CD4-positive, alpha-beta T cell treated with Interleukin-10 for 1 hour (primary cell): ENCODE measurements around the gene SLC37A3.
"Not testable (repeated sequence)": the region's sequence is repeated elsewhere in the genome, so short reads cannot be mapped to it uniquely, and the experiment has no call there.

Source experiments
- DNase-seq: peaks from one replicate; pipeline ENCODE4 v3.0.0-alpha.2; 2020

Gene SLC37A3, protein sequence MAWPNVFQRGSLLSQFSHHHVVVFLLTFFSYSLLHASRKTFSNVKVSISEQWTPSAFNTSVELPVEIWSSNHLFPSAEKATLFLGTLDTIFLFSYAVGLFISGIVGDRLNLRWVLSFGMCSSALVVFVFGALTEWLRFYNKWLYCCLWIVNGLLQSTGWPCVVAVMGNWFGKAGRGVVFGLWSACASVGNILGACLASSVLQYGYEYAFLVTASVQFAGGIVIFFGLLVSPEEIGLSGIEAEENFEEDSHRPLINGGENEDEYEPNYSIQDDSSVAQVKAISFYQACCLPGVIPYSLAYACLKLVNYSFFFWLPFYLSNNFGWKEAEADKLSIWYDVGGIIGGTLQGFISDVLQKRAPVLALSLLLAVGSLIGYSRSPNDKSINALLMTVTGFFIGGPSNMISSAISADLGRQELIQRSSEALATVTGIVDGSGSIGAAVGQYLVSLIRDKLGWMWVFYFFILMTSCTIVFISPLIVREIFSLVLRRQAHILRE

DNA sequence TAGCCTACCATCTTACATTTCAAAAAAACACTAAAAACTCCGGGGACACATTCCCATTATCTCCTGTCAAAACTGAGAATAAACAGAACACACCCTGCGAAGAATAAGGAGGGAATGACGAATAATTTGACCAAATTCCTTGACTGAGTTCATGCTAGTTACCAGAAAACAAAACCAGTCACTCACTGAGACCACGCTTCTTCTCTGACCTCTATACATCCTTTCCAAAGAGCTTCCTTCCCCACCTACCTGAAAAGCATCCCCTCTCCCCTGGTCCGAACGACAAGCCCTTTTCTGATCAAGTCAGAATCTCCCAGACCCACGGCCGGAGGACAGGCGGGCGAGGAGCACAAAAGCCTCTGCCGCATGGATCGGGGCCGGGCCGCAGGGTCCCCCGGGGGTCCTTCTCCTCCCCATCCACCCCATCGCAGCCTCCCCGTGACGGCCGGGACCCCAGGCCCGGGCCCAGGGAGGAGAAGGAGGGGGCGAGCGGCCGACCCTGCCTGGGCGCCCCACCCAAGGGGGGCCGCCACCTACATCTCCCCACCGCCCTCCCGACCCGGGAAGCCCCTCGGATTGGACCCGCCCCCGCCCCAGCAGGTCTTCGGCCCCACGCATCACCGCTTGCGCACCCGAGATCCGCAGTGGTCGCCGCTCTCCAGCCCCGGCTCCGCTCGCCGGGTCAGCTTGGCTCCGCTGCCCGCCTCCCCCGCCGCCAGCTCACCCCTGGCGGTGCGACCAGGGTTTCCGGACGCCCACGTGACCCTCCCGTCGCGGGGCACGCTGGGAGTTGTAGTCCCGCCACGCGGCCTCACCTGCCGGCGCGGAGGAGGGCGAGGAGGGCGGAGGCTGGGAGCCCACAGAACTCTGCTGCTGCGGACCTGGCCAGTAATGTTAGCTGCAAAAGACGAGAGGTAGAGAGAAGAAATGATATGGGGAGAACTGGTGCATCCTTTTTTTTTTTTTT lies at the start of gene SLC37A3:
TSS of gene SLC37A3 (minus strand) at position 747 of the 967 bp plus-strand sequence. CDS start 16,004 bp downstream, outside the sequence.
- DNase-seq = peak; percentile 84

- DNase-seq = no peak
Measured at GRCh38 chr7:140447841-140448240, 49.5 kb upstream of the SLC37A3 start.

DNA sequence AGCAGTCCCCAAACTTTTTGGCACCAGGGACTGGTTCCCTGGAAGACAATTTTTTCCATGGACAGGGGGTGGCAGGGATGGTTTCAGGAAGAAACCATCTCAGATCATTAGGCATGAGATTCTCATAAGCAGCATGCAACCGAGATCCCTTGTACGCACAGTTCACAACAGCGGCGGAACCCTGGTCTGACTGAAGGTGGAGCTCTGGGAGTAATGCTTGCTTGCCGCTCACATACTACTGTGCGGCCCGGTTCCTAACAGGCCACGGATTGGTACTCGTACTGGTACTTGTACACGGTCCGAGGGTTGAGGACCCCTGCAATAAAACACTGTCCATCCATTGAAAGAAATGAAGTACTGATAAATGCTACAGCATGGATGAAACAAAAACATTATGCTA lies 48.1 kb upstream of the SLC37A3 start:
- no peak for DNase-seq

GRCh38 chr7:140441519-140441918 lies 43.2 kb upstream of the SLC37A3 start:
- DNase-seq = no peak

- no peak for DNase-seq
Measured at GRCh38 chr7:140440593-140440992, 42.3 kb upstream of the SLC37A3 start.

GRCh38 chr7:140439359-140439758 lies 41.0 kb upstream of the SLC37A3 start:
- no peak for DNase-seq

GRCh38 chr7:140435252-140435895 lies 37.0 kb upstream of the SLC37A3 start:
- DNase-seq = no peak

GRCh38 chr7:140433396-140433795 lies 35.1 kb upstream of the SLC37A3 start:
- no peak for DNase-seq

- DNase-seq = no peak
Measured at GRCh38 chr7:140426130-140426529, 27.8 kb upstream of the SLC37A3 start.

GRCh38 chr7:140425718-140426117 lies 27.4 kb upstream of the SLC37A3 start:
- no peak for DNase-seq

DNA sequence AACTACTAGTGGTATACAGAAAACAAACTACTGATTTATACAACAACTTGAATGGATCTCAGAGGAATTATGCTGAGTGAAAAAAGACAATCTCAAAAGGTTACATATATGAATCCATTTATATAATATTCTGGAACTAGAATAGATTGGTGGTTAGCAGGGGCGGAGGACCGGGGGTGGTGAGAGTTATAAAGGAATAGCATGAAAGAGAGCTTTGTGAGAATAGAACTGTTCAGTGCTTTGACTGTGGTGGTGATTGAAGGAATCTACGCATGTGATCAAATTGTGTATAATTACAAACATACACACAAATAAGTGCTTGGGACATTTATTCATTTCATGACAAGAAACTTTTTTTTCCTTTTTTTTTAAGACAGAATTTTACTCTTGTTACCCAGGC lies 25.2 kb upstream of the SLC37A3 start:
- DNase-seq = no peak

DNA sequence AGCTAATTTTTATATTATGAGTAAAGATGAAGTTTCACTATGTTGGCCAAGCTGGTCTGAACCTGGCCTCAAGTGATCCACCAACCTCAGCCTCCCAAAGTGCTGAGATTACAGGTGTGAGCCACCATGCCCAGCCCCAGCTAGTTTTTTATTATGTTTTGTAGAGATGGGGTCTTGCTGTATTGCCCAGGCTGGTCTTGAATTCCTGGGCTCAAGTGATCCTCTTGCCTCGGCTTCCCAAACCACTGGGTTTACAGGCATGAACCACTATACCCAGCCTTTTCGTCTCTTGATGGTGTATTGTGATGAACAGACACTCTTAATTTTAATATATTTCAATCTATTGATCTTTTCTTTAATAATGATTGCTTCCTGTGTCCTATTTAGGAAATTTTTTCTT lies 23.2 kb upstream of the SLC37A3 start:
- DNase-seq = no peak

DNA sequence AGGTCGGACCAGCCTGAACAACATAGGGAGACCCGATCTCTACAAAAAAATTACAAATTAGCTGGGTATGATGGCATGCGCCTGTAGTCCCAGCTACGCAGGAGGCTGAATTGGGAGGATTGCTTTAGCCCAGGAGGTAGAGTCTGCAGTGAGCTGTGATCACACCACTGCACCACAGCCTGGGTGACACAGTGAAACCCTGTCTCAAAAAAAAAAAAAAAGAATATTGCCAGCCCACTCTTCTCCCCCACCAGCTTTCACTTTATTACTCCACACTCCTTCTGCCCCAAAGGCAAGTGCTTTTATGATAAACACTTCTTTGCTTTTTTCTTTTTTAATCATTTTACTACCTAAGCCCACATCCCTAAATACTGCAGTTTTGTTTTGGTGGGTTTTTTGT lies 20.3 kb upstream of the SLC37A3 start:
- DNase-seq = no peak

DNA sequence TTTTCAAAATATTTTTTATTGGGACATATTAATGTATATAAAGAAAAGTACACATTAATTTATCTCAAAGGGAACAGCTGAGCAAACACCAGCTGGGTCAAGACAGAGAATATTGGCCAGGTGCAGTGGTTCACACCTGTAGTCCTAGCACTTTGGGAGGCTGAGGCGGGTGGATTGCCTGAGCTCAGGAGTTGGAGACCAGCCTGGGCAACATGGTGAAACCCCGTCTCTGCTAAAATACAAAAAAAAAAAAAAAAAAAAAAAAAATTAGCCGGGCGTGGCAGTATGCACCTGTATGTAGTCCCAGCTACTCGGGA lies 19.8 kb upstream of the SLC37A3 start:
- not testable (repeated sequence) for DNase-seq

DNA sequence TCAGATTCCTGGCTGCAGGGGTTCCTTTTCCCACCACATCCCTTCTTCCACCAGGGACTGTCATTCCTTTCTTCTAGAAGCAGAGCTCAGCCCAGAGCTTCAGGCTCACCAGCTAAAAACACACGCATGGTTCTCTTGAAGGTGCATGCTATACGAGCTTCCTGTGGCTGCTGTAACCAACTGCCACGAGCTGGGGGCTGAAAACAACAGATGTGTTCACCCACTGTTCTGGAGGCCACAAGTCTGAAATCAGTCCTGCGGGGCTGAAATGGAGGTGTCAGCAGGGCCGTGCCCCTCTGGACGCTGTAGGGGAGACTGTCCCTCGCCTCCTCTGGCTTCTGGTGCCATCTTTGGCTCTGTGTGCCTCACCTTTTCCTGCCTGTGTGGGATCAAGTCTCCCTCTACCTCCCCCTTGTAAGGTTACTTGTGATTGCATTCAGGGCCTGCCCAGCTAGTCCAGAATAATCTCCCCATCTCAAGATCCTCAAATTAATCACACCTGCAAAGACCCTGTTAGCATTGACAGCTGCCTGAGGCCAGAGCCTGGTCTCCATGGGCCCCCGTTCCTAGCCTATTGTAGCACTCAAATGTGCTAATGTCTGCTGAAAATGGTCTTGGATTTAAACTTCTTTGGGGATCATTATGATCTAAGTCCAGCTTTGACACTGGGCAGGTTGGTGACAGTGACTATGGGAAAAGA lies 19.3 kb upstream of the SLC37A3 start:
- DNase-seq = no peak

DNA sequence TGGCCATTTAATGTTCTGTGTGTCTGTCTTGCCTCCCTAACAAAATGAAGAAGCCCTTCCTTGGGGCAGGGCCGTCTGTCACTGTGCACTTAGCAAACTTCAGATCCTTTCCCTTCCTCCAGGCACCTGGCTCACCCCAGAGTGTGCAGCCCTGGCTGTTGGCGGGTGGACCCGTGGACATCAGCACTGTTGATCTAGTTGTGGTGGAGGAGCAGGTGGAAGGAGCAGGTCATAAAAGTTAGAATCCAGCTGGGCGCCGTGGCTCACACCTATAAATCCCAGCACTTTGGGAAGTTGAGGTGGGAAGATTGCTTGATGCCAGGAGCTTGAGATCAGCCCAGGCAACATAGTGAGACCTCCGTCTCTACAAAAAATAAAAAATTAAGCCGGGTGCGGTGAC lies 18.2 kb upstream of the SLC37A3 start:
- DNase-seq = no peak

DNA sequence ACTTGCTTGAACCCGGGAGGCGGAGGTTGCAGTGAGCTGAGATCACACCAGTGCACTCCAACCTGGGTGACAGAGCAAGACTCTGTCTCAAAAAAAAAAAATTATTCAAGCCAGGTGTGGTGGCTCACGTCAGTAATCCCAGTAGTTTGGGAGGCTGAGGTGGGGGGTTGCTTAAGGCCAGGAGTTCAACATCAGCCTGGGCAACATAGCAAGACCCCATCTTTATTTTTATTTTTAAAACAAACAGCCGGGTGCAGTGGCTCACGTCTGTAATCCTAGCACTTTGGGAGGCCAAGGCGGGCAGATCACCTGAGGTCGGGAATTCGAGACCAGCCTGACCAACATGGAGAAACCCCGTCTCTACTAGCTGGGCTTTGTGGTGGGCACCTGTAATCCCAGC lies 17.5 kb upstream of the SLC37A3 start:
- DNase-seq = not testable (repeated sequence)

GRCh38 chr7:140415361-140415760 lies 17.0 kb upstream of the SLC37A3 start:
- DNase-seq = no peak

- DNase-seq = no peak
Measured at GRCh38 chr7:140404565-140405065, 6.3 kb upstream of the SLC37A3 start.

- DNase-seq = peak; percentile 70
Measured at GRCh38 chr7:140403878-140404564, 5.7 kb upstream of the SLC37A3 start, which contains the start of gene RAB19. RAB19 (plus strand) TSS chr7:140404058; CDS start chr7:140407647, 3,589 bp downstream.

- no peak for DNase-seq
Measured at GRCh38 chr7:140402178-140402835, 4.0 kb upstream of the SLC37A3 start.
